ENCODE results near the gene PDSS2.
"Not testable (repeated sequence)": the region's sequence is repeated elsewhere in the genome, so short reads cannot be mapped to it uniquely, and the experiment has no call there.

Gene PDSS2

GRCh38 chr6:107209406-107210305, 249.7 kb downstream of the PDSS2 start:
- no peak for DNase-seq

DNA sequence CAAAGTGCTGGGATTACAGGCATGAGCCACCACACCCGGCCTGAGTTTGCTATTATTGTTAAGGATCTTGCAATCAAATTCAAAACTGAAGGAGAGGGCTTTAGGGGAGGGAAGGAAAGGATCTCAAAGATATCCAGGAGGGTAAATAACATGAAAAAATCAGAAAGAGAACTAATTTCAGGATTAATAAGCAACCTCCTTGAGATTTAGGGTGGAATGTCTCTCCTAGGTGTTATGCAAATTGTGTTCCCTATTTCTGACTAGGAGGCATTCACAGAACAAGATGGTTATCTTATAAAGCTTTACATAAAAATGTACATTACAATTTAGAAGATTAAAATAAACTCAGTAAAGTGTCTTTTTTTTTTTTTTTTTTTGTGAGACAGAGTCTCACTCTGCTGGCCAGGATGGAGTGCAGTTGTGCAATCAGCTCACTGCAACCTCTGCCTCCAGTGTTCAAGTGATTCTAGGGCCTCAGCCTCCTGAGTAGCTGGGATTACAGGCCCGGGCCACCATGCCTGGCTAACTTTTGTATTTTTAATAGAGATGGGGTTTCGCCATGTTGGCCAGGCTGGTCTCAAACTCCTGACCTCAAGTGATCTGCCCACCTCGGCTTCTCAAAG, 252.0 kb downstream of the PDSS2 start:
- DNase-seq = no peak

DNA sequence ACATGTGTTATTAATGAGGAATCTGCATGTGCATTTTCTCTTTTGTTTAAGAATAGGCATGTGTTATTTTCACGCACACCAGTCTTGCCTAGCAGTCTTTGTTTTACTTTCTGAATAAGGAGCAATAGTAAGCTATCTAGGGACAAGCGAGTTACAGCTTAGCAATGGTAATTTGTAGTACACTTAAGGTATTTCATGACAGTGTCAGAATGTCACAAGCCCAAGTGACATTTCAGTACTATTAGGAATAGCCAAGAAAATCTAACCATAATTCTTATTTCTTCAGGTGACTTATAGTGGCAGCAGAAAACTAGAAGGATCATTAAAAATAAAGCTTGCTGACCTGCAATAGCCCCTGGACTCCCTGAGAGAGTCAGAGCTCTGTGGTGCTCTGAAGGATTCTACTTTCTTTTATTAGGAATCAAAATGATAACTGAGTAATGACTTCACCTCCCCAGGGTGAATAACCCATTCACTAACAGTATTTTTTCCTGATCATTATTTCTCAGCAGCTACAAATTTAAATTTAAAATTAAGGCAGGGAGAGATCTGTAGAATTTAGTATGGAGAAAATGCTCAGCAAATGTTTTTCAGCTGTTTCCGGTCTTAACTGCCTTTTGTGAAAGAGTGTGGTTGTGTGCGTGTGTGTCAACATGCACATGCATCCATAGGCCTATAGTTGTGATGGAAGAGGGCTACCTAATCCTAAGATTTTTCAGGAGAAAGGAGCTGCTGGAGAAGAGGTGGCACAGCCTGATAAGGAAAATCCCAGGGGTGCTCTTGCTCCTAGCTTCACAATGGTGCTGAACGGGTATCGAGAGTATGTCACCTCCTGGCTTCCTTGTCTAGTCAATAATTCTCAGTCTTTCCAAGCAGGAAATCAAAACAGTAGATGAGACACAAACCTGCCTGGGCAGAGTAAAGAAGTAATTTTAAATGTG, 254.0 kb downstream of the PDSS2 start:
- DNase-seq = no peak

DNA sequence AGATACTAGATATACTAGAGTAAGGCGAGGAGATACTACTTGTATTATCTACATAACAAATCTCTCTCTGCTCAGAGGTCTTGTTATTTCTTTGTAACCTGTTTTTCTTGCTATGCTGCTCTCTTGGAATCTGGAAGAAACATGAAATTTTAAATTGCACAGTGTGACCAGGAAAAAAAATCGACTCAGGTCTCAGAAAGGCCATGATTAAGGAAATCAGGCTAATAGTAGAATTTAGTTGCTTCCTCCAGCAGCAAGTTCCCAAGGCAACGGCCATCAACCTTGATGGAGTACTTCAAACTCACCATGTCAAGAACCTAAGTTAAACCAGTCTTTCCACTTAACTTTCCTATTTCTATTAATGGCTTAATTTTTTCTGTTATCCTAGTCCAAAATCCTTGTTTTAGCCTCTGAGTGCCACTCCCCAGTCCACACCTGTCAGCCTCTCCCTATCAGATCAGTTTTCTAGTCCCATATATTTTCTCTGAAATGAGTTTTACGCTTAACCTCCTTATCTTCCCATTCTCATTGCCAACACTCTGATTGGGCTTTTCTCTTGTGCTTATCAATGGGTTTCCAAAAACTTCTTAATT, 256.4 kb downstream of the PDSS2 start:
- no peak for DNase-seq

- DNase-seq = no peak
These were observed 260.5 kb downstream of the PDSS2 start for GRCh38 chr6:107198631-107199416.

- no peak for DNase-seq
These were observed 263.2 kb downstream of the PDSS2 start for GRCh38 chr6:107196152-107196551.

DNA sequence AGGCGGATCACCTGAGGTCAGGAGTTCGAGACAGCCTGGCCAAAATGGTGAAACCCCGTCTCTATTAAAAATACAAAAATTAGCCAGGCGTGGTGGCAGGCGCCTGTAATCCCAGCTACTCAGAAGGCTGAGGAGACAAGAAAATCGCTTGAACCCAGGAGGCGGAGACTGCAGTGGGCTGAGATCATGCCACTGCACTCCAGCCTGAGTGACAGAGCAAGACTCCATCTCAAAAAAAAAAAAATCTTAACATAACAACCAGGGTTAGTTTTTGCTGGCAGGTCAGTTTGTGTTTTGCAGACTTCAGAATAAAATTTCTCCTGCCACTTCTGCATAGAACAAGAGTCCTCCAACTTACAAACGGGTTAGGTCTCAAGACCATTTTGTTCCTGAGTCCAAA, 264.6 kb downstream of the PDSS2 start:
- DNase-seq = not testable (repeated sequence)

GRCh38 chr6:107192830-107193229, 266.5 kb downstream of the PDSS2 start:
- no peak for DNase-seq

DNA sequence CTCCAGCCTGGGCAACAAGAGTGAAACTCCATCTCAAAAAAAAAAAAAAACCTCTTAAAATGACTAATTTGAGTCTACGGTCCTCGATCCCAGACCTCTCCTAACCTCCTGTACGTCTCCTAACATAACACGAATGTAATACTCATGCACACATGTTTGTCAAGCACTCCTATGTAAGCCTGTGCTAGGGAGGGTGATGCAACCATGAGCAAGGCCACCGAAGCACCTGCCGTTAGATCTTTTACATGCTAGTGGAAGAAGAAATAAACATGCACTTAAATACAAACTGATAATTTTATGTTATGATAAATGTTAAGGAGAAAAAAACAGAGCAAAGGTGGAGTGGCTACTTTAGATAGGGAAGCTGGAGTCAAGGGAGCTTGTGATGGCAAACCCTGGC, 271.7 kb downstream of the PDSS2 start:
- DNase-seq = no peak

DNA sequence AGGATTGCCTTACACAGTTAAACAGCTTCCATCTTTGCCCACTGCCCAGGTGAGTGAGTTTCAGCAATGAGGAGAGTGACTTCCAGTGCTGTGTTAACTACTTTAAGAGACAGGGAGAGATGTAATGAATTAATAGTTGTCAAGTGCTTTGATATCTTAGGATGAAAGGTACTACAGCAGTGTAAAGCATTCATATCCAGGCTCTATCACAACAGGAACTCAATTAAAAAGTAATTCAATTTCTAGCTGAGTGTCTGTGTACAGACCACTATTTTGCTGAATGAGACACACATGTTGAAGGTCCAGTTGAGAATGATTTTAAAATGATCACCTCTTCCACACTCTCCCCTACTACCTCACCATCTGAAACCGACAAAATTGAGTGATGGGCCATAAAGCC, 273.3 kb downstream of the PDSS2 start:
- no peak for DNase-seq

- no peak for DNase-seq
These were observed 273.9 kb downstream of the PDSS2 start for GRCh38 chr6:107185391-107185970.

DNA sequence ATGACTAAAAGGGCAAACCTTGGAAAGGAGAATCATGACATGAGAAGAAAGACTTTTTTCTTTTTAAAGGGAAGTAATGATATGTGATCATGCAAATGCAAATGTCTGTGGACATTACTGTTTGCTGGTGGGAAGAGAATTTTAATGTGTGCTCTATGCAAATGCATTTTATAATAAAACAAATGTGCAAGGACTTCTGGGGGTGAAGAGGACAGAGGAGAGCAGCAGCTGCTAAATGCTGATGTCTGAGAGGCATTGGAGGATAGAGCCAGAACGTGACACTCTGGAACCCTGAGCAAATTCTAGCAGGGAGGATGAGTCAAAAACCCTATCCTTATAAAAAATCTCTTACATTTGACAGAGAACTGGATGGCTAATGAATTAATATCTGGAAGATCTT, 274.9 kb downstream of the PDSS2 start:
- no peak for DNase-seq

DNA sequence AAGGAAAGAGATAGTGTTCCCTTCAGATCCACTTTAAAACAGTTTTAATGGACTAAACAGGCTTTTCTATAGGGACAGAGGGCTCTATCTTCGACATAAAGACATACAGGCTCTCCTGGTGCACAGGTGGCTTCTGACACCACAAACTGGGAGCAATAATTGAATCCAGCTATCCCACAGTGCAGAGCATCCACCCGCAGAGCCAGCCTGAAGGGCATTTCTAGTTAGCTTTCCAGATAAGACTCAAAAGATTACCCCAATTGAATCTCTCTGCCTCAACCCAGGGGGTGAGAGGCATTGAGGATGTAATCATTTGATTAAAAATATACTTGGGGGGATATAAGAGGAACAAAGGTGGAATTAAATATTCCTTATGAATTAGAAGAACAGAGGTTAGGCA, 279.3 kb downstream of the PDSS2 start:
- no peak for DNase-seq

- DNase-seq = peak; percentile 51
These were observed 280.4 kb downstream of the PDSS2 start for GRCh38 chr6:107179004-107179403.

DNA sequence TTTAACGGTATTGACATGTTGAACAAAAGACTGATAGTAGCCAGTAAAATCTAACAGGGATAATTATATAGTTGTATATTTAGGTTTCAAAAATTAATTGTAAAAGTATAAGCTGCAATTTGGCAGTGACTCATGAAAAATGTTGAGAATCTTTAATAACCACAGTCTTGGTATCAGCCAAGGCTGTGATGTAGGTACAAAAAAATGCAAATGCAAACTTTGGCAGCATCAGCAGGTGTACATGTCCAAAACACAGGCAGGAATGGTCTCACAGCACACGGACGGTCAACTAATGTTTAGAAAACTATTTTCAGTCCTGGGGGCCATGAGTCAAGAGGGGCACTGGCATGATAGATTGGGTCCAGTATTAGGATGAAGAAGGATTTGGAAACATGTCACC, 285.6 kb downstream of the PDSS2 start:
- no peak for DNase-seq

- no peak for DNase-seq
These were observed 287.9 kb downstream of the PDSS2 start for GRCh38 chr6:107171513-107171912.

DNA sequence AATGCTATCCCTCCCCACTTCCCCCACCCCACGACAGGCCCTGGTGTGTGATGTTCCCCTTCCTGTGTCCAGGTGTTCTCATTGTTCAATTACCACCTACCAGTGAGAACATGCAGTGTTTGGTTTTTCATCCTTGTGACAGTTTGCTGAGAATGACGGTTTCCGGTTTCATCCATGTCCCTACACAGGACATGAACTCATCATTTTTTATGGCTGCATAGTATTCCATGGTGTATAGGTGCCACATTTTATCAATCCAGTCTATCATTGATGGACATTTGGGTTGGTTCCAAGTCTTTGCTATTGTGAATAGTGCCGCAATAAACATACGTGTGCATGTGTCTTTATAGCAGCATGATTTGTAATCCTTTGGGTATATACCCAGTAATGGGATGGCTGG, 295.1 kb downstream of the PDSS2 start:
- not testable (repeated sequence) for DNase-seq

DNA sequence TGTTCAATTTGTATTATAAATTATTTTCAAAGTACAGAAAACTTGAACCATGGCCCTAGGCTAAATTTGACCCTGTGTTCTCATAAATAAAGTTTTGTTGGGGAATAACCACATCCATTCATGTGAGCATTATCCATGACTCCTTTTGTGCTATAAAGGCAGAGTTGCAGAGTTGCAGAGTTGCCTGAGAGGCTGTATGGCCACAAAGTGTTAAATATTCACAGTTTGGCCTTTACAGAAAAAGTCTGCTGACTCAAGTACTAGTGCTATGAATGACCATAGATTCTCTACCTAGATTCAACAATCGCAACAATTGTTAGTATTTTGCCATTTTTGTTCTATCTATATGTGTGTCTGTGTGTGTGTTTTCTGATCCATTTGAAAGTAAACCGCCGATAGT, 297.8 kb downstream of the PDSS2 start:
- DNase-seq = no peak

- DNase-seq = no peak
These were observed 302.7 kb downstream of the PDSS2 start for GRCh38 chr6:107156617-107157016.

- no peak for DNase-seq
These were observed 304.6 kb downstream of the PDSS2 start for GRCh38 chr6:107154801-107155160.

DNA sequence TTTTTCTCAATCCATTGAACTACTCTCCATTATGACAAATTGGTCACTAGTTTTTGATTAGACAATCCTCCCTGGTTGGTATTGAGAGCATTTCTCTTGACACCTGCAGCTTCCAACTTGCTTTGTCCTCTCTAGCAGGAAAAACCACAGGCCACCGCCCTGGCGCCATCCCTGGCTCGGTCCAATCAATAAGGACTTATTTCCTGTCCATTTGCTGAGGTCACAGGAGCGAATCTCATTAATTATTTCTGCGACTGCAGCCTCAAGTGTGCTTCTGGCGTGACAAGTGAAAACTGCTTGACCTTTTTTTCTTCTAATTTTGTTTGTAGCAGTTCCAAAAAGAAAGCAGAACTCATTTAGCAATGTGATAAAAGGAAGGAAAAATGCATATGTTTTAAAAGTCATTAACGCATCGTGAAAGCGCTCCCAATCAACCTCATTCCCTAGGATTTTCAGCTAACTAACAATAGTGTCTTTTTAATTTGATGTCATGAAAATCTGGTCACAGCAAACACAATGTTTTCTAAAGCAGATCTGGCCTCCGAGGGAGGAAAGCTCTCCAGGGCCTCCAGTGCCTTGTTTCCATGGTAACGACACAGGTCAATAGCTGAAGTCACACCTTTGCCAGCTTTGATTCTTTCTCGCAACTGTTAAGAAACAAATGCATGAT, 305.1 kb downstream of the PDSS2 start:
- no peak for DNase-seq

All from hematopoietic multipotent progenitor cell treated with erythropoietin and hydrocortisone succinate and interleukin-3 and kit ligand, for 6 days (in vitro differentiated cells).